Measurements from ENCODE around the gene WDR18. TPM values are rescaled to one million over a fixed set of nuclear protein-coding genes. Genes with fewer than 3 reads are reported as not detected.

Gene WDR18
- total RNA-seq, 1 donor from 2014 or later, result 57.5 TPM

- intact Hi-C loops (cut with micrococcal nuclease), result no loop called here
Observed at GRCh38 chr19:1006711-1007398, 22.7 kb downstream of the WDR18 start.

GRCh38 chr19:1007399-1008251 lies 23.5 kb downstream of the WDR18 start:
- intact Hi-C loops (cut with micrococcal nuclease), result no loop called here

GRCh38 chr19:1008268-1009040 lies 24.3 kb downstream of the WDR18 start:
- intact Hi-C loops (cut with micrococcal nuclease), result no loop called here

- intact Hi-C loops (cut with micrococcal nuclease), result no loop called here
Observed at GRCh38 chr19:1009041-1009980, 25.2 kb downstream of the WDR18 start.

- intact Hi-C loops (cut with micrococcal nuclease), result no loop called here
Observed at GRCh38 chr19:1009981-1010538, 25.9 kb downstream of the WDR18 start.

- intact Hi-C loops (cut with micrococcal nuclease), result no loop called here
Observed at GRCh38 chr19:1010586-1011510, 26.7 kb downstream of the WDR18 start.

GRCh38 chr19:1011831-1012333 lies 27.7 kb downstream of the WDR18 start:
- intact Hi-C loops (cut with micrococcal nuclease), result no loop called here

- intact Hi-C loops (cut with micrococcal nuclease), result no loop called here
Observed at GRCh38 chr19:1012334-1012733, 28.2 kb downstream of the WDR18 start.

GRCh38 chr19:1013218-1013617 lies 29.1 kb downstream of the WDR18 start:
- intact Hi-C loops (cut with micrococcal nuclease), result no loop called here

GRCh38 chr19:1014161-1015060 lies 30.3 kb downstream of the WDR18 start:
- intact Hi-C loops (cut with micrococcal nuclease), result no loop called here

GRCh38 chr19:1015061-1015781 lies 31.1 kb downstream of the WDR18 start:
- intact Hi-C loops (cut with micrococcal nuclease), result no loop called here

GRCh38 chr19:1015782-1016646 lies 31.9 kb downstream of the WDR18 start:
- intact Hi-C loops (cut with micrococcal nuclease), result no loop called here

- intact Hi-C loops (cut with micrococcal nuclease), result no loop called here
Observed at GRCh38 chr19:1016647-1017114, 32.5 kb downstream of the WDR18 start.

GRCh38 chr19:1017115-1017905 lies 33.2 kb downstream of the WDR18 start:
- intact Hi-C loops (cut with micrococcal nuclease), result no loop called here

GRCh38 chr19:1017906-1018305 lies 33.8 kb downstream of the WDR18 start:
- intact Hi-C loops (cut with micrococcal nuclease), result no loop called here

GRCh38 chr19:1018393-1018792 lies 34.2 kb downstream of the WDR18 start:
- intact Hi-C loops (cut with micrococcal nuclease), result no loop called here
